WTC11 (cell line): ENCODE measurements around the gene LTK. TPM values are rescaled to one million over a fixed set of nuclear protein-coding genes. Genes with fewer than 3 reads are reported as not detected.

Experiments
- ATAC-seq: fragments of 200-7000 bp; cut with Tn5 transposase; 2 replicates; pipeline ENCODE4 v1.10.0; 2021; ENCODE audit warnings: mild to moderate bottlenecking, moderate library complexity
- CTCF ChIA-PET: fragments of 300-600 bp; sonication (Branson Sonifier 250); formaldehyde crosslinking; loops from one replicate; lab custom pipeline; 2021; ENCODE audit warnings: antibody characterized with exemption; lab: Charles Lee
- POLR2A ChIA-PET: fragments of 350-600 bp; sonication (Branson Sonifier 250); formaldehyde crosslinking; loops from one replicate; lab custom pipeline; 2021; ENCODE audit warnings: antibody characterized with exemption; lab: Charles Lee
- DNase-seq: peaks from one replicate; pipeline ENCODE4 v3.0.0; 2021; ENCODE audit warnings: low spot score
- H3K27ac Mint-ChIP-seq: 2 replicates; pipeline ENCODE4 v1.8.0; 2021; ENCODE audit warnings: mixed read lengths
- H3K27me3 Mint-ChIP-seq: 2 replicates; pipeline ENCODE4 v1.8.0; 2021; ENCODE audit warnings: low read depth, mild to moderate bottlenecking, moderate library complexity, mixed read lengths
- H3K36me3 Mint-ChIP-seq: 2 replicates; pipeline ENCODE4 v1.8.0; 2021; ENCODE audit warnings: mixed read lengths
- H3K4me1 Mint-ChIP-seq: 2 replicates; pipeline ENCODE4 v1.8.0; 2022; ENCODE audit warnings: mixed read lengths
- H3K4me3 Mint-ChIP-seq: 2 replicates; pipeline ENCODE4 v1.8.0; 2021; ENCODE audit warnings: mild to moderate bottlenecking, moderate library complexity, mixed read lengths
- H3K9me3 Mint-ChIP-seq: 2 replicates; pipeline ENCODE4 v1.8.0; 2021; ENCODE audit warnings: mixed read lengths
- ATF1 ChIP-seq: sonication (generic); formaldehyde crosslinking; IDR thresholded peaks from 2 replicates; pipeline ENCODE4 v1.8.1; 2023; ENCODE audit warnings: mild to moderate bottlenecking, moderate library complexity, missing genetic modification reagents
- ELF4 ChIP-seq: sonication (generic); formaldehyde crosslinking; IDR thresholded peaks from 2 replicates; pipeline ENCODE4 v1.8.1; 2022; ENCODE audit warnings: low read depth, mild to moderate bottlenecking, moderate library complexity, missing genetic modification reagents
- NFATC4 ChIP-seq: fragments of 250-450 bp; sonication (Bioruptor Pico); IDR thresholded peaks from 2 replicates; pipeline ENCODE4 v1.9.0; 2021; ENCODE audit warnings: mild to moderate bottlenecking
- NFE2L1 ChIP-seq: sonication (generic); formaldehyde crosslinking; IDR thresholded peaks from 2 replicates; pipeline ENCODE4 v1.8.1; 2023; ENCODE audit warnings: missing genetic modification reagents
- NR1H2 ChIP-seq: sonication (generic); formaldehyde crosslinking; IDR thresholded peaks from 2 replicates; pipeline ENCODE4 v1.9.0; 2021; ENCODE audit warnings: mild to moderate bottlenecking, moderate library complexity, missing genetic modification reagents
- OVOL2 ChIP-seq: fragments of 250-450 bp; sonication (Bioruptor Pico); IDR thresholded peaks from 2 replicates; pipeline ENCODE4 v1.9.0; 2021; ENCODE audit warnings: mild to moderate bottlenecking, borderline replicate concordance
- RELA ChIP-seq: sonication (generic); formaldehyde crosslinking; IDR thresholded peaks from 2 replicates; pipeline ENCODE4 v1.8.1; 2022; ENCODE audit warnings: missing genetic modification reagents, mild to moderate bottlenecking, borderline replicate concordance
- SMAD3 ChIP-seq: sonication (generic); formaldehyde crosslinking; IDR thresholded peaks from 2 replicates; pipeline ENCODE4 v1.8.0; 2022; ENCODE audit warnings: missing genetic modification reagents, mild to moderate bottlenecking, borderline replicate concordance
- SMAD4 ChIP-seq: sonication (generic); formaldehyde crosslinking; IDR thresholded peaks from 2 replicates; pipeline ENCODE4 v1.8.0; 2022; ENCODE audit warnings: mild to moderate bottlenecking, missing genetic modification reagents
- TEAD1 ChIP-seq: sonication (generic); formaldehyde crosslinking; IDR thresholded peaks from 2 replicates; pipeline ENCODE4 v1.8.0; 2022; ENCODE audit warnings: mild to moderate bottlenecking, missing genetic modification reagents
- ZNF219 ChIP-seq: sonication (generic); formaldehyde crosslinking; IDR thresholded peaks from 2 replicates; pipeline ENCODE4 v1.8.0; 2023; ENCODE audit warnings: missing genetic modification reagents, mild to moderate bottlenecking, borderline replicate concordance
- total RNA-seq: library from RNA; stranded (reverse); gene quantifications from 3 replicates; pipeline ENCODE4 v1.2.3, GENCODE V29; 2021
- TF ChIP-seq, protein P1 (sequence below): sonication (generic); formaldehyde crosslinking; IDR thresholded peaks from 2 replicates; pipeline ENCODE4 v1.8.0; 2023; ENCODE audit warnings: missing genetic modification reagents, mild to moderate bottlenecking, borderline replicate concordance
- TF ChIP-seq, protein P2 (sequence below): sonication (generic); formaldehyde crosslinking; IDR thresholded peaks from 2 replicates; pipeline ENCODE4 v1.8.0; 2023; ENCODE audit warnings: mild to moderate bottlenecking, missing genetic modification reagents
- TF ChIP-seq, protein P3 (sequence below): sonication (generic); formaldehyde crosslinking; IDR thresholded peaks from 2 replicates; pipeline ENCODE4 v1.8.0; 2022; ENCODE audit warnings: mild to moderate bottlenecking, missing genetic modification reagents
- TF ChIP-seq, protein P4 (sequence below): sonication (generic); formaldehyde crosslinking; IDR thresholded peaks from 2 replicates; pipeline ENCODE4 v1.8.1; 2022; ENCODE audit warnings: mild to moderate bottlenecking, moderate library complexity, missing genetic modification reagents
- TF ChIP-seq, protein P5 (sequence below): sonication (generic); formaldehyde crosslinking; IDR thresholded peaks from 2 replicates; pipeline ENCODE4 v1.8.1; 2022; ENCODE audit warnings: low read depth, mild to moderate bottlenecking, moderate library complexity, missing genetic modification reagents, borderline replicate concordance
- TF ChIP-seq, protein P6 (sequence below): sonication (generic); formaldehyde crosslinking; IDR thresholded peaks from 2 replicates; pipeline ENCODE4 v1.8.0; 2022; ENCODE audit warnings: mild to moderate bottlenecking, missing genetic modification reagents
- TF ChIP-seq, protein P7 (sequence below): sonication (generic); formaldehyde crosslinking; IDR thresholded peaks from 2 replicates; pipeline ENCODE4 v1.8.1; 2023; ENCODE audit warnings: mild to moderate bottlenecking, missing genetic modification reagents

The LTK gene
- total RNA-seq, 1 experiment from 2014 or later, result 0.66 TPM

DNA sequence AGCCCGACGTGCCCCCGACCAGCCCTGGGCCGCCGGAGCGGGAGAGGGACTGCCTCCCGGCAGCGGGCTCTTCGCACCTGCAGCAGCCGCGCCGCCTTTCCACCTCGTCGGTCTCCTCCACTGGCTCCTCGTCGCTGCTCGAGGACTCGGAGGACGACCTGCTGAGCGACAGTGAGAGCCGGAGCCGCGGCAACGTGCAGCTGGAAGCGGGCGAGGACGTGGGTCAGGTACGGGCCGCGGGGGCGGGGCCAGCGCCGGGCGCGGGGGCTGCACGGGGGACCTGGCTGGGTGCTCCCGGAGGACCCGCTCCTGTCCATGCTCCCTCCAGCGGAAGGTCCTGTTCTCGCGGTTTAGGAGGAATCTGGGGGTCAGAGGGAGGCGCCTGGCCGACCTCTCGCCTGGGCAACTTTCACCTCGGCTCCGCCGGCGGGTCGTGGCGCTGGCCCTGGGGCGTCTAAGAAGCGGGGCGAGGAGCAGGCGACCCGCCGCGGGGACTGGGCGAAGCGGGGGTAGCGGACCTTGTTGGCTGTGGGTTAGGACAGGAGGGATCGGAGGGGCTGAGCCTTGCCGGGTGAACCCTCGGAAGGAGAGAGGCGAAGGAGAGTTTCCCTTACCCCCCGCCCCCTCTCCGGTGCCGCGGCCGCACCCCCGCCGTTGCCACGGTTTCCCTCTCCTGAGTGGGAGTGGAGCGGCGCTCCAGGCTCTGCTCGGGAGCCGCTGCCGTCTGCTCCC lies 19.3 kb downstream of the LTK start (continued):
- TF ChIP-seq, protein P1, sequence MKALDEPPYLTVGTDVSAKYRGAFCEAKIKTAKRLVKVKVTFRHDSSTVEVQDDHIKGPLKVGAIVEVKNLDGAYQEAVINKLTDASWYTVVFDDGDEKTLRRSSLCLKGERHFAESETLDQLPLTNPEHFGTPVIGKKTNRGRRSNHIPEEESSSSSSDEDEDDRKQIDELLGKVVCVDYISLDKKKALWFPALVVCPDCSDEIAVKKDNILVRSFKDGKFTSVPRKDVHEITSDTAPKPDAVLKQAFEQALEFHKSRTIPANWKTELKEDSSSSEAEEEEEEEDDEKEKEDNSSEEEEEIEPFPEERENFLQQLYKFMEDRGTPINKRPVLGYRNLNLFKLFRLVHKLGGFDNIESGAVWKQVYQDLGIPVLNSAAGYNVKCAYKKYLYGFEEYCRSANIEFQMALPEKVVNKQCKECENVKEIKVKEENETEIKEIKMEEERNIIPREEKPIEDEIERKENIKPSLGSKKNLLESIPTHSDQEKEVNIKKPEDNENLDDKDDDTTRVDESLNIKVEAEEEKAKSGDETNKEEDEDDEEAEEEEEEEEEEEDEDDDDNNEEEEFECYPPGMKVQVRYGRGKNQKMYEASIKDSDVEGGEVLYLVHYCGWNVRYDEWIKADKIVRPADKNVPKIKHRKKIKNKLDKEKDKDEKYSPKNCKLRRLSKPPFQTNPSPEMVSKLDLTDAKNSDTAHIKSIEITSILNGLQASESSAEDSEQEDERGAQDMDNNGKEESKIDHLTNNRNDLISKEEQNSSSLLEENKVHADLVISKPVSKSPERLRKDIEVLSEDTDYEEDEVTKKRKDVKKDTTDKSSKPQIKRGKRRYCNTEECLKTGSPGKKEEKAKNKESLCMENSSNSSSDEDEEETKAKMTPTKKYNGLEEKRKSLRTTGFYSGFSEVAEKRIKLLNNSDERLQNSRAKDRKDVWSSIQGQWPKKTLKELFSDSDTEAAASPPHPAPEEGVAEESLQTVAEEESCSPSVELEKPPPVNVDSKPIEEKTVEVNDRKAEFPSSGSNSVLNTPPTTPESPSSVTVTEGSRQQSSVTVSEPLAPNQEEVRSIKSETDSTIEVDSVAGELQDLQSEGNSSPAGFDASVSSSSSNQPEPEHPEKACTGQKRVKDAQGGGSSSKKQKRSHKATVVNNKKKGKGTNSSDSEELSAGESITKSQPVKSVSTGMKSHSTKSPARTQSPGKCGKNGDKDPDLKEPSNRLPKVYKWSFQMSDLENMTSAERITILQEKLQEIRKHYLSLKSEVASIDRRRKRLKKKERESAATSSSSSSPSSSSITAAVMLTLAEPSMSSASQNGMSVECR (CRISPR knock-in tag), result peak; percentile 75; the same call in 1 of the 2 replicates
- TF ChIP-seq, protein P2, sequence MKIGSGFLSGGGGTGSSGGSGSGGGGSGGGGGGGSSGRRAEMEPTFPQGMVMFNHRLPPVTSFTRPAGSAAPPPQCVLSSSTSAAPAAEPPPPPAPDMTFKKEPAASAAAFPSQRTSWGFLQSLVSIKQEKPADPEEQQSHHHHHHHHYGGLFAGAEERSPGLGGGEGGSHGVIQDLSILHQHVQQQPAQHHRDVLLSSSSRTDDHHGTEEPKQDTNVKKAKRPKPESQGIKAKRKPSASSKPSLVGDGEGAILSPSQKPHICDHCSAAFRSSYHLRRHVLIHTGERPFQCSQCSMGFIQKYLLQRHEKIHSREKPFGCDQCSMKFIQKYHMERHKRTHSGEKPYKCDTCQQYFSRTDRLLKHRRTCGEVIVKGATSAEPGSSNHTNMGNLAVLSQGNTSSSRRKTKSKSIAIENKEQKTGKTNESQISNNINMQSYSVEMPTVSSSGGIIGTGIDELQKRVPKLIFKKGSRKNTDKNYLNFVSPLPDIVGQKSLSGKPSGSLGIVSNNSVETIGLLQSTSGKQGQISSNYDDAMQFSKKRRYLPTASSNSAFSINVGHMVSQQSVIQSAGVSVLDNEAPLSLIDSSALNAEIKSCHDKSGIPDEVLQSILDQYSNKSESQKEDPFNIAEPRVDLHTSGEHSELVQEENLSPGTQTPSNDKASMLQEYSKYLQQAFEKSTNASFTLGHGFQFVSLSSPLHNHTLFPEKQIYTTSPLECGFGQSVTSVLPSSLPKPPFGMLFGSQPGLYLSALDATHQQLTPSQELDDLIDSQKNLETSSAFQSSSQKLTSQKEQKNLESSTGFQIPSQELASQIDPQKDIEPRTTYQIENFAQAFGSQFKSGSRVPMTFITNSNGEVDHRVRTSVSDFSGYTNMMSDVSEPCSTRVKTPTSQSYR (CRISPR knock-in tag), result peak; percentile 79; the same call in 1 of the 2 replicates
- TF ChIP-seq ZNF219 (CRISPR knock-in tag), result peak; percentile 42; the same call in 1 of the 2 replicates
- TF ChIP-seq, protein P3, sequence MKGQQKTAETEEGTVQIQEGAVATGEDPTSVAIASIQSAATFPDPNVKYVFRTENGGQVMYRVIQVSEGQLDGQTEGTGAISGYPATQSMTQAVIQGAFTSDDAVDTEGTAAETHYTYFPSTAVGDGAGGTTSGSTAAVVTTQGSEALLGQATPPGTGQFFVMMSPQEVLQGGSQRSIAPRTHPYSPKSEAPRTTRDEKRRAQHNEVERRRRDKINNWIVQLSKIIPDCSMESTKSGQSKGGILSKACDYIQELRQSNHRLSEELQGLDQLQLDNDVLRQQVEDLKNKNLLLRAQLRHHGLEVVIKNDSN (CRISPR knock-in tag), result peak; percentile 67
- no peak for TF ChIP-seq NFATC4 (CRISPR knock-in tag)
- TF ChIP-seq SMAD3 (CRISPR knock-in tag), result 0 out of 2 replicates have a peak, but pooled peaks have one; percentile 73
- TF ChIP-seq NR1H2 (CRISPR knock-in tag), result no peak
- TF ChIP-seq TEAD1 (CRISPR knock-in tag), result peak; percentile 87
- TF ChIP-seq ATF1 (CRISPR knock-in tag), result 0 out of 2 replicates have a peak, but pooled peaks have one; percentile 65
- 0 out of 2 replicates have a peak, but pooled peaks have one; percentile 78 for TF ChIP-seq ELF4 (CRISPR knock-in tag)
- TF ChIP-seq, protein P4, sequence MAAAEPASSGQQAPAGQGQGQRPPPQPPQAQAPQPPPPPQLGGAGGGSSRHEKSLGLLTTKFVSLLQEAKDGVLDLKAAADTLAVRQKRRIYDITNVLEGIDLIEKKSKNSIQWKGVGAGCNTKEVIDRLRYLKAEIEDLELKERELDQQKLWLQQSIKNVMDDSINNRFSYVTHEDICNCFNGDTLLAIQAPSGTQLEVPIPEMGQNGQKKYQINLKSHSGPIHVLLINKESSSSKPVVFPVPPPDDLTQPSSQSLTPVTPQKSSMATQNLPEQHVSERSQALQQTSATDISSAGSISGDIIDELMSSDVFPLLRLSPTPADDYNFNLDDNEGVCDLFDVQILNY (CRISPR knock-in tag), result 0 out of 2 replicates have a peak, but pooled peaks have one; percentile 65
- TF ChIP-seq NFE2L1 (CRISPR knock-in tag), result peak; percentile 88
- TF ChIP-seq, protein P5, sequence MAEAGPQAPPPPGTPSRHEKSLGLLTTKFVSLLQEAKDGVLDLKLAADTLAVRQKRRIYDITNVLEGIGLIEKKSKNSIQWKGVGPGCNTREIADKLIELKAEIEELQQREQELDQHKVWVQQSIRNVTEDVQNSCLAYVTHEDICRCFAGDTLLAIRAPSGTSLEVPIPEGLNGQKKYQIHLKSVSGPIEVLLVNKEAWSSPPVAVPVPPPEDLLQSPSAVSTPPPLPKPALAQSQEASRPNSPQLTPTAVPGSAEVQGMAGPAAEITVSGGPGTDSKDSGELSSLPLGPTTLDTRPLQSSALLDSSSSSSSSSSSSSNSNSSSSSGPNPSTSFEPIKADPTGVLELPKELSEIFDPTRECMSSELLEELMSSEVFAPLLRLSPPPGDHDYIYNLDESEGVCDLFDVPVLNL (CRISPR knock-in tag), result peak; percentile 76; the same call in 1 of the 2 replicates
- TF ChIP-seq, protein P6, sequence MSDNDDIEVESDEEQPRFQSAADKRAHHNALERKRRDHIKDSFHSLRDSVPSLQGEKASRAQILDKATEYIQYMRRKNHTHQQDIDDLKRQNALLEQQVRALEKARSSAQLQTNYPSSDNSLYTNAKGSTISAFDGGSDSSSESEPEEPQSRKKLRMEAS (CRISPR knock-in tag), result peak; percentile 91

DNA sequence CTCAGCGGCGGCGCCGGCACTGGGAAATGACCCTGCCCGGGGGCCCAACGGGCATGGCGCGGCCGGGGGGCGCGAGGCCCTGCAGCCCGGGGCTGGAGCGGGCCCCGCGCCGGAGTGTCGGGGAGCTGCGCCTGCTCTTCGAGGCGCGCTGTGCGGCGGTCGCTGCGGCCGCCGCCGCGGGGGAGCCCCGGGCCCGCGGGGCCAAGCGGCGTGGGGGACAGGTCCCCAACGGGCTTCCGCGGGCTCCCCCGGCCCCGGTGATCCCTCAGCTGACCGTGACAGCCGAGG lies 19.8 kb downstream of the LTK start:
- CTCF ChIA-PET, result interaction anchor here (0.6 to 5.1 kb wide), 5 partner anchors 8 to 22 kb away, joined by 3 to 38 read pairs (median 6); no protein-coding TSS in a partner anchor
- no peak for TF ChIP-seq OVOL2
- no peak for TF ChIP-seq RELA (CRISPR knock-in tag)
- no peak for TF ChIP-seq SMAD4 (CRISPR knock-in tag)
- TF ChIP-seq, protein P7, sequence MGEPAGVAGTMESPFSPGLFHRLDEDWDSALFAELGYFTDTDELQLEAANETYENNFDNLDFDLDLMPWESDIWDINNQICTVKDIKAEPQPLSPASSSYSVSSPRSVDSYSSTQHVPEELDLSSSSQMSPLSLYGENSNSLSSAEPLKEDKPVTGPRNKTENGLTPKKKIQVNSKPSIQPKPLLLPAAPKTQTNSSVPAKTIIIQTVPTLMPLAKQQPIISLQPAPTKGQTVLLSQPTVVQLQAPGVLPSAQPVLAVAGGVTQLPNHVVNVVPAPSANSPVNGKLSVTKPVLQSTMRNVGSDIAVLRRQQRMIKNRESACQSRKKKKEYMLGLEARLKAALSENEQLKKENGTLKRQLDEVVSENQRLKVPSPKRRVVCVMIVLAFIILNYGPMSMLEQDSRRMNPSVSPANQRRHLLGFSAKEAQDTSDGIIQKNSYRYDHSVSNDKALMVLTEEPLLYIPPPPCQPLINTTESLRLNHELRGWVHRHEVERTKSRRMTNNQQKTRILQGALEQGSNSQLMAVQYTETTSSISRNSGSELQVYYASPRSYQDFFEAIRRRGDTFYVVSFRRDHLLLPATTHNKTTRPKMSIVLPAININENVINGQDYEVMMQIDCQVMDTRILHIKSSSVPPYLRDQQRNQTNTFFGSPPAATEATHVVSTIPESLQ (CRISPR knock-in tag), result no peak
- TF ChIP-seq, all 79 proteins: peak for 0
- H3K27me3 Mint-ChIP-seq, result peaks cover 83% of the 10 kb centered on the region
- no peaks in the 10 kb centered on the region for H3K36me3 Mint-ChIP-seq
- no peaks in the 10 kb centered on the region for H3K9me3 Mint-ChIP-seq
- peak overlapping the region; percentile 51 for H3K4me3 Mint-ChIP-seq
- POLR2A ChIA-PET, result no interaction called here
- no peak for ATAC-seq
- H3K4me1 Mint-ChIP-seq, result peaks cover 14% of the 10 kb centered on the region
- H3K27ac Mint-ChIP-seq, result no peak overlapping the region
- DNase-seq, result no peak
